Activated naive CD8-positive, alpha-beta T cell treated with anti-CD3 and anti-CD28 coated beads, Interleukin-2, amount 50 U/mL, for 16 hours (primary cell): ENCODE results near the gene CDK2.

Experiments
- DNase-seq: peaks from one replicate; pipeline ENCODE4 v3.0.0-alpha.2; 2020; ENCODE audit warnings: low read depth, low spot score

Gene CDK2

DNA sequence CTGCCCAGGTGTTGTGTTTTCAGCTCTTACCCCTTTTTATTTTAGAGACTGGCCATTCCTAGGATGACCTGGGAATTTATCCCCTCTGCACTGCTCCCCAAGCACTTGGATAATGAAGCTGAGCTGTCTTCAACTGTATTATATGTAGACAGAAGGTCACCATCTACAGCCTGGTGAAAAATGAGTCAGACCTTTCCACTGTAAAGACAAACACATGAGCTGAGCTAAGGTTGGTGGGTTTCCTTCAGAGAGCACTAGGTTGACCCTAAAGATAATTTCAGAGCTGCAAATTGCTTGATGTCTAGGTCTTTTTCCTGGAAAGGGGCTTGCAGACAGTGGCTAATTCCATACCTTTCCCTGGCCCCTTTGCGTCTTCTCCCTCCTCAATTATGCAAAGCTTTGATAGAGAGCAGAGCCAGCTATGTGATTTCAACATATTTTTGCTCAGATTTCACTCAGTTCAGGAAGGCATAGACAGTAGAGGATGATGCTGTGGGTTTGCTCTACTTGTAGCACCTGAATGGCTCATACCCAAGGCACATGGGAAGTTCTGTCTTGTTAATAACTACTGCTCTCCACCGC is 45.0 kb downstream of the CDK2 start:
- no peak for DNase-seq

DNA sequence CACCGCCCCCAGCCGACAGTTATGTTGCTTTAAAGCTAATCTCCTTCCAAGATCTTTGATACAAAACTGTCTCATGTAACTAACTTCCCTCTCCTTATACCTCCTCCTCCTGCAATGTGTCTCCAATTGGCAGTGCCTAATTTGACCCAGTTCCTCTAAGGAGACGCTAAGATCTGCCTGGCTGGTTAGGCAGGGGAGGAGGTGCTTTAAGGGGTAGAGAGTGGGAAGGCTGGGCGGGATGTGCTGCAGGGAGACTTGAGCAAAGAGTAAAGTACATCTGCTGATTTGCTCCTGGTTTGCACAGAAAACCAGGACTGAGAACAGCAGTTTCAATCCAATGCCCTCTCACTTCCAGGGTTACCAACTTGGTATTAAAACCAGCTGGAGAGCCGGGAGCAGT is 46.9 kb downstream of the CDK2 start:
- DNase-seq, result no peak

DNA sequence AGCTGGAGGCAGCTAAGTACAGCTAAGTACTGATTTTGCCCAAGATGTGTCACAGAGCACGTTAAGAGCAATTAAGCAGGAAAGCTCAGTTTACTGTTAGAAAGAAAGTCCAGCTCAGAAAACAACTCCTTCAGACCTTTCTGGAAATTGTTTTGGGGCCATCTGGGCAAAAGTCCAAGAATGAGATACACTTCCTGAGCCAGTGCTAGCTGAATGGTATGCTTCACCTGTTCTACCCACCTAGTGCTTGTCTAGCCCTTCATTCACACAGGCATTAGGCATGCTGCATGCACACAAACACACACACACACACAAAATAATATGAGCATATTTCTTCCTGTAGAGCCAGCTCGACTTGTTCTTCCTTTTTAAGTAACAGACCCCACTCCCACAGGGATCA is 47.6 kb downstream of the CDK2 start:
- no peak for DNase-seq

DNA sequence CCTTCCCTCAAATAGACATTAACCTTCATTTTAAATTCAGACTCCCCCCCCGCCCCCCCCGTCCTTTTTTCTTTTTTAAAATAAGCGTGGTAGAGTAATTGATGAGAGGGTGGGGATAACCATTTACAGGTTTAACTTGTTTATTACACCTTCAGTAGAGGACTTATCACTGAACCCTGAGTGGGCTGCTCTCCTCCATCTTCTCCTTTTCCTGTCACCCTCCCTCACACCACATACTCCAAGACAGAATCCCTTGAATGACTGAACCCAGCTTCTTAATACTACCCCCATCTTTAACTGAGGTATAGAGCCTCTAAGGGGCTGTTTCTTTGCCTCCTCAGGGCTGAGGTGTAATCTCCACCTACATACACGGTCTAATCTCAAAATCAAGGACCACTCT is 50.6 kb downstream of the CDK2 start:
- no peak for DNase-seq

DNA sequence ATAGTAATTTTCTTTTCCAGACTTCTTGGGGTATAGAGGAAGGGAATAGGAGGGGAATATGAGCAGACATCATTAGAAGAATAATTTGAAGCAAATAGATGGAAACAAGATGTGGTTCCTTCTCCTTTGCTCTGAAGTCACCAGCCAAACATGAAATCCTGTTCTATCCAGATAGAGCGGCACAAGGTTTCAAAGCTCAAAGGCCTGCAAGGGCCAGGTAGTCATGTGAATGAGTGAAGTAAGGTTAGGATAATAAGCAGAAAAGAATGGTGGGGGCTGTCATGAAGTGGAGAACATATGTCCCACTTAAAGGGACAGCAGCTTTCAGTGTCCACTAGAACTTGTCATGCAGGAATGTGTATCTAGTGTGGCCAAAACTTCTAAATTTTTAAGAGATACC is 51.7 kb downstream of the CDK2 start:
- DNase-seq, result no peak

DNA sequence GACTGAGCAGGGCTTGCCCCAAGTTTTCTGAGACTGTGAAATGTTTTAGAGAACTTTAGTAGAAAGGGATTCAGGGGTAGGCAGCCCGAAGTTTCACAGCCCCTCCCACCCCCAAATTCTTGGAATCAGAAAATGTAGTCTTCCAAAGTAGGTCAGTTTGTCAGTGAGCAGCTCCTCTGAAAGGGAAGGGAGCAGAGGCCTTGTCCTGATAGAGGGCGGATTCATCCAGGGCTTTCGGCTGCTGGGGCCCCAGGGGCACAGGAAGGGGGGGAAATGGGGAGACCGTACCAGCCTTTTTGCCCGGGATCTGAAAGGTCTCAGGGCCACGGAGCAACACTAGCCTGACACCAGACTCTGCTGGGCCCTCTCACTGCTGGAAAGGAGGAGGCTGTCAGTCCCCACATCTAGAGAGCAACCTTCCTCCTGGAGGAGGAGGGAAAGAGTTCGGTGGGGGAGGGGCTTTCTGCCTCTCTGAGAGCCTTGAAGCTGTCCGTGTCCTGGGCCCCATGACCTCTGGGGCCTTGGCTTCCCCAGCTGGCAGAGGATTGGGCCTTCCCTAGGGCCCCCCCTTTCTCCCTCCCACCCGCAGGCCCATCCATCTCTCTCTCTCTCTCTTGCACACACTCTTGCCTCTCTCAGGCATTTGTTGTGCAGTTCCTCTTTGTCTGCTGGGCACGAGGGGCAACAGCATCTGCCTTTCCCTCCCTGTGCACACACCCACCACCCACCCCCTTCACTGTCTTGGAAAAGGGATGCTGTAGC is 54.0 kb downstream of the CDK2 start, which contains the start of gene IKZF4:
IKZF4 (plus strand) TSS at position 621 of the 762 bp plus-strand sequence. CDS start 451 bp downstream, outside the sequence.
- DNase-seq, result no peak

DNA sequence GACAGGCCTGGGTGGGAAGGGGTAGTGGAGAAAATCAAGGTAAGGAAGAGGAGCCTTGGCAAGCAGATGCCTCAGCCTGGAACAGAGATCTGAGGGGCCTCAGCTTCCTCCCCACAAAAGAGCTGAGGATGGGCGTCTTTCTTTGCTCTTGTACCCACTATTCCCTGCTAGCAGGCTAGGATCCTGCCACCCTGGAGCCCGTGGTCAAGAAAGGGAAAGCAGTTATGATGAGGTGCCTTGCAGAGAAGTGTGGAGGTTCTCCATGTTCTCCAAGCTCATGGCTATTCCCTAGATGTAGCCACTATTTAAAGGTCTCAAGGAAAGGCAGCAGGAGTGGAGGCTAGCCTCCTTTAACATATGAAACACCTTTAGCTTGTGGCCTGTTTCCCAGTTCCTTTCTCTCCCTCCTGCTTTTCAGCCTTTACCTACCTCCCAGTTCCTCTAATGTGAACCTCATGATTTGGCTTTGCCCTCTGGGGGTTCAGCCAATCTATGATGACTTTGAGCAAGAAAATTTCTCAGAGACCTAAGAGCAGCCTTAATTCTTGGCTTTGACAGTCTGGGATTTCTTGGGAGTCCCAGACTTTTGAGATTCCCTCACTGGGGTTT is 55.4 kb downstream of the CDK2 start:
- DNase-seq, result no peak
